Breast epithelium (tissue), 3 donors: Measurements from ENCODE around the gene QDPR.

ENCODE experiments used
- POLR2A ChIP-seq: fragments of 450-650 bp; IDR thresholded peaks from one replicate; pipeline ENCODE4 v1.6.1; 2016; ENCODE audit warnings: antibody characterized with exemption, mild to moderate bottlenecking, moderate library complexity
- POLR2AphosphoS5 ChIP-seq, 3 donors: sonication (generic); formaldehyde crosslinking; IDR thresholded peaks; one replicate each; pipeline ENCODE4 v1.6.1; 2017; ENCODE audit warnings: antibody characterized with exemption in 3 of 3
- TF ChIP-seq, protein P1 (sequence below), 3 donors: fragments of 450-650 bp; IDR thresholded peaks; one replicate each; pipeline ENCODE4 v1.5.1; 2016 to 2017; ENCODE audit warnings: antibody characterized with exemption in 3 of 3, mild to moderate bottlenecking in 3 of 3, moderate library complexity in 3 of 3

DNA sequence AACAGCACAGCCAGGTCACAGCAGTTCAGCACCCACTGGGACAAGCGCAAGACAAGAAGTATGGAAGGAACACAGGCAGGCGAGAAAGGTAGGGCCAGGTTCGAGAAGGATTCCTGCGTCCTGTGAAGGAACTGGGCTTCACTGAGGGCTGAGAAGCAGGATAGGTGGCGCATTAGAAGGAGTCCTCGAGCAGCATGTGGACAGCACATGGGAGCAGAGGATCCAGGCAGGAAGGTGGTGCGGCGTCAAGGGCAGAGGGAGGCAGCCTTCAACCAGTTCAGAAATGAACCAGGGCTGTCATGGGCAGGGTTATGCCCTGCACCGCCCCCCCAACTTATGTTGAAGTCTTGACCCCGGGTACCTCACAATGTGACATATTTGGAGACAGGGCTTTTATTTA, 34.3 kb upstream of the QDPR start:
- no peak for TF ChIP-seq POLR2A
- TF ChIP-seq, protein P1, sequence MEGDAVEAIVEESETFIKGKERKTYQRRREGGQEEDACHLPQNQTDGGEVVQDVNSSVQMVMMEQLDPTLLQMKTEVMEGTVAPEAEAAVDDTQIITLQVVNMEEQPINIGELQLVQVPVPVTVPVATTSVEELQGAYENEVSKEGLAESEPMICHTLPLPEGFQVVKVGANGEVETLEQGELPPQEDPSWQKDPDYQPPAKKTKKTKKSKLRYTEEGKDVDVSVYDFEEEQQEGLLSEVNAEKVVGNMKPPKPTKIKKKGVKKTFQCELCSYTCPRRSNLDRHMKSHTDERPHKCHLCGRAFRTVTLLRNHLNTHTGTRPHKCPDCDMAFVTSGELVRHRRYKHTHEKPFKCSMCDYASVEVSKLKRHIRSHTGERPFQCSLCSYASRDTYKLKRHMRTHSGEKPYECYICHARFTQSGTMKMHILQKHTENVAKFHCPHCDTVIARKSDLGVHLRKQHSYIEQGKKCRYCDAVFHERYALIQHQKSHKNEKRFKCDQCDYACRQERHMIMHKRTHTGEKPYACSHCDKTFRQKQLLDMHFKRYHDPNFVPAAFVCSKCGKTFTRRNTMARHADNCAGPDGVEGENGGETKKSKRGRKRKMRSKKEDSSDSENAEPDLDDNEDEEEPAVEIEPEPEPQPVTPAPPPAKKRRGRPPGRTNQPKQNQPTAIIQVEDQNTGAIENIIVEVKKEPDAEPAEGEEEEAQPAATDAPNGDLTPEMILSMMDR (IDR thresholded peaks at IDR 0.05) = no peak
- no peak for TF ChIP-seq POLR2AphosphoS5 (IDR thresholded peaks at IDR 0.05)
